ENCODE measurements around the gene RUNX1.

RUNX1 gene

GRCh38 chr21:35027563-35028450 lies 21.3 kb downstream of the RUNX1 start:
- Histone ChIP-seq H3K9me3 (ENCODE audit: control insufficient read depth, low read length) (no peaks in the 10 kb centered on the region), H3K4me3 (ENCODE audit: insufficient read depth, low read depth, low read length, poor library complexity, severe bottlenecking) (peak overlapping the region; percentile 44), H3K27me3 (replicated peaks; ENCODE audit: control insufficient read depth, insufficient read depth, low read length, poor library complexity, severe bottlenecking) (no peaks in the 10 kb centered on the region), H3K36me3 (ENCODE audit: control insufficient read depth, insufficient read depth, low read length) (peaks cover 3% of the 10 kb centered on the region), H3K4me1 (ENCODE audit: control insufficient read depth, insufficient read depth, low read length, poor library complexity, severe bottlenecking) (peaks cover 69% of the 10 kb centered on the region), H3K27ac (ENCODE audit: insufficient read depth, low read length, poor library complexity, severe bottlenecking) (peak overlapping the region; percentile 91)
- no peak for DNase-seq

- Histone ChIP-seq H3K9me3 (ENCODE audit: control insufficient read depth, low read length) (no peaks in the 10 kb centered on the region), H3K27me3 (replicated peaks; ENCODE audit: control insufficient read depth, insufficient read depth, low read length, poor library complexity, severe bottlenecking) (no peaks in the 10 kb centered on the region), H3K4me3 (ENCODE audit: insufficient read depth, low read depth, low read length, poor library complexity, severe bottlenecking) (peak overlapping the region; percentile 44), H3K27ac (ENCODE audit: insufficient read depth, low read length, poor library complexity, severe bottlenecking) (peak overlapping the region; percentile 91), H3K4me1 (ENCODE audit: control insufficient read depth, insufficient read depth, low read length, poor library complexity, severe bottlenecking) (peaks cover 72% of the 10 kb centered on the region), H3K36me3 (ENCODE audit: control insufficient read depth, insufficient read depth, low read length) (peaks cover 2% of the 10 kb centered on the region)
- DNase-seq = peak; percentile 73 to 82 (median 78)
These were observed 22.2 kb downstream of the RUNX1 start for GRCh38 chr21:35026617-35027562.

GRCh38 chr21:35026153-35026500 lies 23.0 kb downstream of the RUNX1 start:
- H3K4me1 ChIP-seq (ENCODE audit: control insufficient read depth, insufficient read depth, low read length, poor library complexity, severe bottlenecking) = peaks cover 76% of the 10 kb centered on the region

GRCh38 chr21:35025206-35026152 lies 23.6 kb downstream of the RUNX1 start:
- H3K4me1 ChIP-seq (ENCODE audit: control insufficient read depth, insufficient read depth, low read length, poor library complexity, severe bottlenecking) = peaks cover 82% of the 10 kb centered on the region
- H3K4me3 ChIP-seq (ENCODE audit: insufficient read depth, low read depth, low read length, poor library complexity, severe bottlenecking) = no peak overlapping the region
- peak overlapping the region; percentile 91 for H3K27ac ChIP-seq (ENCODE audit: insufficient read depth, low read length, poor library complexity, severe bottlenecking)
- H3K36me3 ChIP-seq (ENCODE audit: control insufficient read depth, insufficient read depth, low read length) = peaks cover 4% of the 10 kb centered on the region
- H3K27me3 ChIP-seq (replicated peaks; ENCODE audit: control insufficient read depth, insufficient read depth, low read length, poor library complexity, severe bottlenecking) = no peaks in the 10 kb centered on the region
- no peak for DNase-seq
- no peaks in the 10 kb centered on the region for H3K9me3 ChIP-seq (ENCODE audit: control insufficient read depth, low read length)

More at GRCh38 chr21:35026153-35026500, 23.0 kb downstream of the RUNX1 start:
- Histone ChIP-seq H3K27me3 (replicated peaks; ENCODE audit: control insufficient read depth, insufficient read depth, low read length, poor library complexity, severe bottlenecking) (no peaks in the 10 kb centered on the region), H3K9me3 (ENCODE audit: control insufficient read depth, low read length) (no peaks in the 10 kb centered on the region), H3K4me3 (ENCODE audit: insufficient read depth, low read depth, low read length, poor library complexity, severe bottlenecking) (peak overlapping the region; percentile 44), H3K27ac (ENCODE audit: insufficient read depth, low read length, poor library complexity, severe bottlenecking) (peak overlapping the region; percentile 91), H3K36me3 (ENCODE audit: control insufficient read depth, insufficient read depth, low read length) (peaks cover 4% of the 10 kb centered on the region)
- DNase-seq = no peak

GRCh38 chr21:35024513-35024912 lies 24.6 kb downstream of the RUNX1 start:
- no peaks in the 10 kb centered on the region for H3K27me3 ChIP-seq (replicated peaks; ENCODE audit: control insufficient read depth, insufficient read depth, low read length, poor library complexity, severe bottlenecking)
- no peak for DNase-seq
- peak overlapping the region; percentile 91 for H3K27ac ChIP-seq (ENCODE audit: insufficient read depth, low read length, poor library complexity, severe bottlenecking)
- H3K36me3 ChIP-seq (ENCODE audit: control insufficient read depth, insufficient read depth, low read length) = peaks cover 4% of the 10 kb centered on the region
- no peak overlapping the region for H3K4me3 ChIP-seq (ENCODE audit: insufficient read depth, low read depth, low read length, poor library complexity, severe bottlenecking)
- peaks cover 87% of the 10 kb centered on the region for H3K4me1 ChIP-seq (ENCODE audit: control insufficient read depth, insufficient read depth, low read length, poor library complexity, severe bottlenecking)
- no peaks in the 10 kb centered on the region for H3K9me3 ChIP-seq (ENCODE audit: control insufficient read depth, low read length)

- Histone ChIP-seq H3K36me3 (ENCODE audit: control insufficient read depth, insufficient read depth, low read length) (peaks cover 4% of the 10 kb centered on the region), H3K4me3 (ENCODE audit: insufficient read depth, low read depth, low read length, poor library complexity, severe bottlenecking) (no peak overlapping the region), H3K27ac (ENCODE audit: insufficient read depth, low read length, poor library complexity, severe bottlenecking) (peak overlapping the region; percentile 91), H3K9me3 (ENCODE audit: control insufficient read depth, low read length) (no peaks in the 10 kb centered on the region), H3K27me3 (replicated peaks; ENCODE audit: control insufficient read depth, insufficient read depth, low read length, poor library complexity, severe bottlenecking) (no peaks in the 10 kb centered on the region), H3K4me1 (ENCODE audit: control insufficient read depth, insufficient read depth, low read length, poor library complexity, severe bottlenecking) (peaks cover 85% of the 10 kb centered on the region)
- DNase-seq = no peak
These were observed 25.1 kb downstream of the RUNX1 start for GRCh38 chr21:35024071-35024420.

- no peak overlapping the region for H3K27ac ChIP-seq (ENCODE audit: insufficient read depth, low read length, poor library complexity, severe bottlenecking)
- H3K4me3 ChIP-seq (ENCODE audit: insufficient read depth, low read depth, low read length, poor library complexity, severe bottlenecking) = no peak overlapping the region
- no peaks in the 10 kb centered on the region for H3K27me3 ChIP-seq (replicated peaks; ENCODE audit: control insufficient read depth, insufficient read depth, low read length, poor library complexity, severe bottlenecking)
- no peak for DNase-seq
- peaks cover 4% of the 10 kb centered on the region for H3K36me3 ChIP-seq (ENCODE audit: control insufficient read depth, insufficient read depth, low read length)
- no peaks in the 10 kb centered on the region for H3K9me3 ChIP-seq (ENCODE audit: control insufficient read depth, low read length)
- peaks cover 80% of the 10 kb centered on the region for H3K4me1 ChIP-seq (ENCODE audit: control insufficient read depth, insufficient read depth, low read length, poor library complexity, severe bottlenecking)
These were observed 25.6 kb downstream of the RUNX1 start for GRCh38 chr21:35023396-35024070.

GRCh38 chr21:35021546-35021945 lies 27.6 kb downstream of the RUNX1 start:
- H3K27ac ChIP-seq (ENCODE audit: insufficient read depth, low read length, poor library complexity, severe bottlenecking) = no peak overlapping the region
- no peaks in the 10 kb centered on the region for H3K27me3 ChIP-seq (replicated peaks; ENCODE audit: control insufficient read depth, insufficient read depth, low read length, poor library complexity, severe bottlenecking)
- H3K4me3 ChIP-seq (ENCODE audit: insufficient read depth, low read depth, low read length, poor library complexity, severe bottlenecking) = no peak overlapping the region
- peaks cover 4% of the 10 kb centered on the region for H3K36me3 ChIP-seq (ENCODE audit: control insufficient read depth, insufficient read depth, low read length)
- peaks cover 62% of the 10 kb centered on the region for H3K4me1 ChIP-seq (ENCODE audit: control insufficient read depth, insufficient read depth, low read length, poor library complexity, severe bottlenecking)
- no peaks in the 10 kb centered on the region for H3K9me3 ChIP-seq (ENCODE audit: control insufficient read depth, low read length)
- no peak for DNase-seq

GRCh38 chr21:35020902-35021301 lies 28.2 kb downstream of the RUNX1 start:
- H3K36me3 ChIP-seq (ENCODE audit: control insufficient read depth, insufficient read depth, low read length) = peaks cover 4% of the 10 kb centered on the region
- no peaks in the 10 kb centered on the region for H3K27me3 ChIP-seq (replicated peaks; ENCODE audit: control insufficient read depth, insufficient read depth, low read length, poor library complexity, severe bottlenecking)
- no peak for DNase-seq
- peak overlapping the region; percentile 47 for H3K27ac ChIP-seq (ENCODE audit: insufficient read depth, low read length, poor library complexity, severe bottlenecking)
- peaks cover 58% of the 10 kb centered on the region for H3K4me1 ChIP-seq (ENCODE audit: control insufficient read depth, insufficient read depth, low read length, poor library complexity, severe bottlenecking)
- H3K4me3 ChIP-seq (ENCODE audit: insufficient read depth, low read depth, low read length, poor library complexity, severe bottlenecking) = no peak overlapping the region
- H3K9me3 ChIP-seq (ENCODE audit: control insufficient read depth, low read length) = no peaks in the 10 kb centered on the region
